Measurements from ENCODE around the gene COL16A1.

Gene COL16A1

GRCh38 chr1:31701091-31701736, 2.6 kb downstream of the COL16A1 start:
- peak; percentile 99 for DNase-seq (ENCODE audit: low read depth)
- no peak for TF ChIP-seq CTCF (IDR thresholded peaks at IDR 0.05; ENCODE audit: low read length, missing control alignments)
- H3K4me3 ChIP-seq (replicated peaks; ENCODE audit: low read depth, low read length): no peak overlapping the region

- no peak for TF ChIP-seq CTCF (IDR thresholded peaks at IDR 0.05; ENCODE audit: low read length, missing control alignments)
- no peak overlapping the region for H3K4me3 ChIP-seq (replicated peaks; ENCODE audit: low read depth, low read length)
- no peak for DNase-seq (ENCODE audit: low read depth)
These were observed 3.2 kb downstream of the COL16A1 start for GRCh38 chr1:31700468-31701090.

GRCh38 chr1:31699341-31699891, 4.4 kb downstream of the COL16A1 start:
- H3K4me3 ChIP-seq (replicated peaks; ENCODE audit: low read depth, low read length): no peak overlapping the region
- TF ChIP-seq CTCF (IDR thresholded peaks at IDR 0.05; ENCODE audit: low read length, missing control alignments): no peak
- DNase-seq (ENCODE audit: low read depth): no peak

GRCh38 chr1:31697369-31697984, 6.3 kb downstream of the COL16A1 start:
- DNase-seq (ENCODE audit: low read depth): no peak
- no peak for TF ChIP-seq CTCF (IDR thresholded peaks at IDR 0.05; ENCODE audit: low read length, missing control alignments)
- H3K4me3 ChIP-seq (replicated peaks; ENCODE audit: low read depth, low read length): no peak overlapping the region

- no peak overlapping the region for H3K4me3 ChIP-seq (replicated peaks; ENCODE audit: low read depth, low read length)
- no peak for DNase-seq (ENCODE audit: low read depth)
- TF ChIP-seq CTCF (IDR thresholded peaks at IDR 0.05; ENCODE audit: low read length, missing control alignments): no peak
These were observed 7.6 kb downstream of the COL16A1 start for GRCh38 chr1:31696242-31696641.

- DNase-seq (ENCODE audit: low read depth): no peak
- no peak overlapping the region for H3K4me3 ChIP-seq (replicated peaks; ENCODE audit: low read depth, low read length)
- TF ChIP-seq CTCF (IDR thresholded peaks at IDR 0.05; ENCODE audit: low read length, missing control alignments): no peak
These were observed 8.5 kb downstream of the COL16A1 start for GRCh38 chr1:31695327-31695726.
